T-helper 17 cell (primary cell): ENCODE results near the gene LDLRAD3. TPM values are rescaled to one million over a fixed set of nuclear protein-coding genes. Genes with fewer than 3 reads are reported as not detected.

Experiments
- ATAC-seq: fragments of 150-1000 bp; cut with Tn5 transposase; 2 replicates; pipeline ENCODE4 v1.10.0; 2021; ENCODE audit warnings: mild to moderate bottlenecking, moderate library complexity
- DNase-seq, 3 donors: peaks; one replicate each; pipeline versions ENCODE4 v3.0.0 to v3.0.0-alpha.2; 2020 to 2021
- H3K9me3 ChIP-seq: one replicate; pipeline ENCODE4 v1.7.0; 2013; ENCODE audit warnings: low read length, mild to moderate bottlenecking; ENCODE audit not compliant: control insufficient read depth, poor library complexity, severe bottlenecking
- H3K27ac Mint-ChIP-seq: one replicate; pipeline ENCODE4 v1.8.0; 2022; ENCODE audit warnings: mild to moderate bottlenecking, moderate library complexity, mixed read lengths
- H3K27me3 Mint-ChIP-seq: one replicate; pipeline ENCODE4 v1.8.0; 2022; ENCODE audit warnings: mixed read lengths
- H3K36me3 Mint-ChIP-seq: one replicate; pipeline ENCODE4 v1.8.0; 2022; ENCODE audit warnings: low read depth, mixed read lengths
- H3K4me1 Mint-ChIP-seq: one replicate; pipeline ENCODE4 v1.8.0; 2022; ENCODE audit warnings: mild to moderate bottlenecking, mixed read lengths
- H3K4me3 Mint-ChIP-seq: one replicate; pipeline ENCODE4 v1.8.0; 2022; ENCODE audit warnings: mild to moderate bottlenecking, moderate library complexity, mixed read lengths
- total RNA-seq, 4 donors: library from RNA in 2 of 4; stranded (reverse) in 2 of 4; gene quantifications; one replicate each; pipeline ENCODE4 v1.2.3 and lab custom pipeline; 2022 to 2026

The LDLRAD3 gene
- total RNA-seq, 2 donors from 2014 or later: 0.42 to 1.4 TPM

GRCh38 chr11:36205536-36205935 is 261.7 kb downstream of the LDLRAD3 start:
- H3K9me3 ChIP-seq: no peaks in the 10 kb centered on the region
- H3K36me3 Mint-ChIP-seq: no peaks in the 10 kb centered on the region
- no peaks in the 10 kb centered on the region for H3K4me1 Mint-ChIP-seq
- no peak overlapping the region for H3K4me3 Mint-ChIP-seq
- peaks cover 33% of the 10 kb centered on the region for H3K27me3 Mint-ChIP-seq
- no peak overlapping the region for H3K27ac Mint-ChIP-seq
- DNase-seq (no peak), ATAC-seq (no peak)

DNA sequence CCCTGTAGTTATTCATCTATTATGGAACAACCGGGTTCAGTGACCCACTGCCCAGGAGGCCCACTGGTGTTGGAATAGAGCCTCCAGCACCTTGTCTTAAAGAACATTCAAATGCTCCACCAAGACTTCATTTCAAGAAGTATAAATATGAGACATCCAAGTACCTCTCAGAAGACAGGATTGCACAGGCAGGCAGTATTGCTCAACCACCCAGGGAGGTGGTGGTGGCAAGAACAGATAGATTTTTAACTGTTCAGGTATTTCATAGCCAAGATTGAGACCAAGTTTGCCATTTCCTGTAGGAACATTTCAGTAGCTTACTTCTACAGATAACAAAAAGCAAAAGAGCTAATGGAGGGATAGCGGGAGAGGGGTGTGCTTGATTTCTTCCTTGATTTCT is 266.7 kb downstream of the LDLRAD3 start:
- H3K27ac Mint-ChIP-seq: no peak overlapping the region
- no peak overlapping the region for H3K4me3 Mint-ChIP-seq
- no peaks in the 10 kb centered on the region for H3K4me1 Mint-ChIP-seq
- DNase-seq: no peak
- peaks cover 38% of the 10 kb centered on the region for H3K27me3 Mint-ChIP-seq
- H3K36me3 Mint-ChIP-seq: peaks cover 2% of the 10 kb centered on the region
- no peaks in the 10 kb centered on the region for H3K9me3 ChIP-seq
- no peak for ATAC-seq

GRCh38 chr11:36211761-36212430 is 268.0 kb downstream of the LDLRAD3 start:
- no peak for ATAC-seq
- no peaks in the 10 kb centered on the region for H3K4me1 Mint-ChIP-seq
- H3K27ac Mint-ChIP-seq: no peak overlapping the region
- H3K4me3 Mint-ChIP-seq: no peak overlapping the region
- DNase-seq: no peak
- H3K9me3 ChIP-seq: no peaks in the 10 kb centered on the region
- peaks cover 34% of the 10 kb centered on the region for H3K27me3 Mint-ChIP-seq
- H3K36me3 Mint-ChIP-seq: peaks cover 2% of the 10 kb centered on the region

GRCh38 chr11:36212564-36213392 is 268.9 kb downstream of the LDLRAD3 start:
- Mint-ChIP-seq H3K4me1 (no peaks in the 10 kb centered on the region), H3K36me3 (peaks cover 2% of the 10 kb centered on the region), H3K4me3 (no peak overlapping the region), H3K27ac (no peak overlapping the region), H3K27me3 (peaks cover 29% of the 10 kb centered on the region)
- ATAC-seq (no peak), DNase-seq (no peak)
- no peaks in the 10 kb centered on the region for H3K9me3 ChIP-seq

DNA sequence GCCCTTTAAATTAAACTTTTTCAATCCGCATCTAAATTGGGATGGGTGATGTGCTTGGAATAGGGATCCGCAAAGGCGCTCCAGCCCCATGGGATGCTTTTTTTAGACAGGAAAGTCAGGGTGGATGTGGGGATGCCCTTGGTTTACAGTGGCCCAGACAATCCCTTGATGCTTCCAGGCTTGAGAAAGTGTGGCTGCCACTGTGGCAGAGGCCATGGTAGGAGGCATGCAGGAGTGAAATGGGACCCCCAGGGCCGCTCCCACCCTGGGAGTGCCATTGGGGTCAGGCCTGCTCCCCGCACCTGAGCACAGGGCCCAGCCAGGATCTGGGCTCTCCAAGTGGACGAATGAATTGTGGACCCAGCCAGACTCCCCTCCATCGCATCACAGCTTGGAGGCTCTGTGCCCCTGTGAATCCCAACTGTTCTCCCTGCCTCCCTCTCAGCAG is 269.6 kb downstream of the LDLRAD3 start:
- no peaks in the 10 kb centered on the region for H3K9me3 ChIP-seq
- Mint-ChIP-seq H3K27me3 (peaks cover 29% of the 10 kb centered on the region), H3K36me3 (peaks cover 2% of the 10 kb centered on the region), H3K4me3 (no peak overlapping the region), H3K4me1 (no peaks in the 10 kb centered on the region), H3K27ac (no peak overlapping the region)
- no peak for DNase-seq
- no peak for ATAC-seq

DNA sequence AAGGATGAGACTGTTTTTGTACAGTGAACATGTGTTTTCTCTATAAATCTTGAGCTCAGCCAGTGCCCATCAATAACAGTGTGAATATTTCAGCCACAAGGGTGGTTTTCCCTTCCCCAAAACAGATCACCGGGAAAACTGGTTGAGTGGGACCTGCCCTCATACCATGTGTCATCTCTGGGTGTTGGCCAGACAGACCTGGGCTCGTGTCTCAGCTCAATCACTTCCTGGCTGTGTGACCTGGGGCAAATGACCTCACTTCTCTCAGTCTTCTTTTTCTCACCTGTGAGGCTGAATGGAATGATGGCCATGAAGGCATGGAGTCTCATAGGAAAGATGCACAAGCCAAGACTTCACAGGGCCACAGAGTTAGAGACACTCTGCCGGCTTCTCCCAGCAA is 270.6 kb downstream of the LDLRAD3 start:
- Mint-ChIP-seq H3K4me3 (no peak overlapping the region), H3K27ac (no peak overlapping the region), H3K4me1 (no peaks in the 10 kb centered on the region), H3K36me3 (peaks cover 2% of the 10 kb centered on the region), H3K27me3 (peaks cover 29% of the 10 kb centered on the region)
- no peak for DNase-seq
- no peaks in the 10 kb centered on the region for H3K9me3 ChIP-seq
- no peak for ATAC-seq

DNA sequence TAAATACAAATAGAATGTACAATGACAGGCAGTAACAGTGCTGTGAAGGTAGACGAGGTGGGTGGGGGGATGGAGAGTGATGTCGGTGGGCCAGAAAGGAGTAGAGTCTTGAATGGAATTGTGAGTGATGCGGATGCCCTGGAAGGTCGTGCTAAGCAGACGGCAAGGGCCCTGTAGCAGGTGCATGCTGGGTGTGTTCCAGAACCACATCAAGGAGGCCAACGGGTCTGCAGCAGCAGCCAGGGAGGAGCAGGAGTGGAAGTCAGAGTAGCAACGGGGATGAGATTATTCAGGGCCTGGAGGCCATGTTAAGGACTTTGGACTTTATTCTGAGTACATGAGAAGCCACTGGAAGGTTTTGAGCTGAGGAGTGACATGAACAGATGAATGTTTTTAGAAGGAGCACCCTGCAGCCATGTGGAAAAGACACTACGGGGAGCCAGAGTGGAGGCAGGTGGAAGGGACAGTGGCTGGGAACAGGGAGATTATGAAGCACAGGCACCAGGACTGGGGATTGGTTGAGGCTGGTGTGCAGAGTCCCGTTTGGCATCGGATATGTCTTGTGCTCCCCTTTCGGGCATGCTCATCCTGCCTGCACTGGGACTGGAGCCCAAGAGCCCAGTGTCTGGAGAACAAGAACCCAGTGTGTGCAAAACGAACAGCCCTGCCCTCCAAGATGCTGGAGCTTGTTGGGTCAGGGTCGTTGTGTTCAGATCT is 271.3 kb downstream of the LDLRAD3 start:
- no peaks in the 10 kb centered on the region for H3K9me3 ChIP-seq
- H3K36me3 Mint-ChIP-seq: peaks cover 2% of the 10 kb centered on the region
- no peaks in the 10 kb centered on the region for H3K4me1 Mint-ChIP-seq
- H3K27me3 Mint-ChIP-seq: peaks cover 28% of the 10 kb centered on the region
- ATAC-seq (no peak), DNase-seq (no peak)
- H3K27ac Mint-ChIP-seq: no peak overlapping the region
- H3K4me3 Mint-ChIP-seq: no peak overlapping the region

DNA sequence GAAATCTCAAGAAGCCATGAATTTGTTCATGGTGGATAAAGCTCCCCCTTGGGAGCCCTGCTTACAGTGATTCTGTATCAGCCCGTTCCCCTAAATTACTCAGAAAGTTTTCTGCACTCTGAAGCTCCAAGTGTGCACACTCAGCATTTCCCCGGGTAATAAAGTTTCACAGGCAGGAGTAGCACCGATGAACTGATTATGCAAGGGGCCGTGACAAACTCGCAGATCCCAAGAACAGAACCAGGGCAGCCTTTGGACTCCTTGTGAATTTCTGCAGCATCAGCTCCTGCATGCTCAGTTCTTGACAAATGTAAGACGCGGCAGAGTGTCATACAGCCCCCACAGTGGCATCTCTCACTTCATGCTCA is 271.8 kb downstream of the LDLRAD3 start:
- no peaks in the 10 kb centered on the region for H3K9me3 ChIP-seq
- Mint-ChIP-seq H3K4me1 (no peaks in the 10 kb centered on the region), H3K27me3 (peaks cover 22% of the 10 kb centered on the region), H3K4me3 (no peak overlapping the region), H3K27ac (no peak overlapping the region), H3K36me3 (peaks cover 2% of the 10 kb centered on the region)
- ATAC-seq (no peak), DNase-seq (no peak)

- Mint-ChIP-seq H3K4me1 (no peaks in the 10 kb centered on the region), H3K36me3 (peaks cover 2% of the 10 kb centered on the region), H3K27ac (no peak overlapping the region), H3K4me3 (no peak overlapping the region), H3K27me3 (peaks cover 18% of the 10 kb centered on the region)
- DNase-seq (no peak), ATAC-seq (no peak)
- H3K9me3 ChIP-seq: no peaks in the 10 kb centered on the region
Observed at GRCh38 chr11:36216061-36216615, 272.3 kb downstream of the LDLRAD3 start.

- Mint-ChIP-seq H3K36me3 (peaks cover 2% of the 10 kb centered on the region), H3K4me1 (no peaks in the 10 kb centered on the region), H3K27ac (no peak overlapping the region), H3K27me3 (peaks cover 23% of the 10 kb centered on the region), H3K4me3 (no peak overlapping the region)
- DNase-seq (no peak), ATAC-seq (no peak)
- H3K9me3 ChIP-seq: no peaks in the 10 kb centered on the region
Observed at GRCh38 chr11:36218283-36218921, 274.5 kb downstream of the LDLRAD3 start.

DNA sequence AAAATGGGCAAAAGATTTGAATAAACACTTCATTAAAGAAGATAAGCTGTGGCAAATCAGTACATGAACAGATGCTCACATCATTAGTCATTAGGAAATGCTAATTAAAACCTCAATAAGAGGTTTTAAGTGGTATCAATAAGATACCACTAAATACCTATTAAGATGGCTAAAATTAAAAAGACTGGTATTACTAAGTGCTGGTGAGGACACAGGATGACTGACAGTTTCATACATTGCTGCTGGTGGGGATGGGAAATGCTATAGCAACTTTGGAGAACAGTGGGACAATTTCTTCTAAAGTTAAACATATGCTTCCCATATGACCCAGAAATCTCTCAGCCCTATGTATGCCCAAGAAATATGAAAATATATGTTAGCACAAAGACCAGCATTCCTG is 276.1 kb downstream of the LDLRAD3 start:
- ATAC-seq: no peak
- no peak for DNase-seq
- H3K4me1 Mint-ChIP-seq: no peaks in the 10 kb centered on the region
- H3K27me3 Mint-ChIP-seq: peaks cover 18% of the 10 kb centered on the region
- no peak overlapping the region for H3K4me3 Mint-ChIP-seq
- no peaks in the 10 kb centered on the region for H3K9me3 ChIP-seq
- no peaks in the 10 kb centered on the region for H3K36me3 Mint-ChIP-seq
- H3K27ac Mint-ChIP-seq: no peak overlapping the region

DNA sequence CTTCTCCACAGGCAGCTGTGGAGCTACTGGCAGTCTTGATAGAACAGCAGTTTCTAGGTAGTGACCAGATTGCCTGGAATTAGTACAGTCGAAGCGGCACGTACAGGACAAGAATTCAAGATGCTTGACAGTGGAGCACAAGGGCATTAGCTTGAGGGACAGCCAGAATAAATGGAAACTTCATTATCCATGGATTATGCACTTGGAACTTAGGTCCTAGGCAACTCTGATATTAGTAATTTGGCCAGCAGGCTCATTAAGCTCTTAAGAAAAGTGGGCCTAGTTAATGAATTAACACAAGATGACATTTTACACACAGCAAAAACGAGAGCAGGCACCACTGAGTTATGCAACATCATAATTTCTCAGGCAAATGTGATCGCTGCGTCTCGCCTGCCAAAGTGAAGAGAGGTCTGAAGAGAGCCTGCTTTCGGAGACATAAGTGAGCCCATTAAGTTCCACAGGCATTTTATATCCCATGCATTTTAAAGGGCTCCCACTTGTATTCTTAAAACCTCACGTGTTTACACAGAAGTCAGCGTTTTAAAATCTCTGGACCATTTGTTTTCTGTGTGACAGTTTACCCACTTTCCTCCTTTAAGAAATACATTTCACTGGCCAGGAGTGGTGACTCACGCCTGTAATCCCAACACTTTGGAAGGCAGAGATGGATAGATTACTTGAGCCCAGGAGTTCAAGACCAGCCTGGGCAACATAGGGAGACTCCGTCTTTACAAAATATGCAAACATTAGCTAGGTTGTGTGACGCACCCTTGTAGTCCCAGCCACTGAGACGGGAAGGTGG is 279.2 kb downstream of the LDLRAD3 start:
- Mint-ChIP-seq H3K36me3 (no peaks in the 10 kb centered on the region), H3K27me3 (peaks cover 15% of the 10 kb centered on the region), H3K4me1 (no peaks in the 10 kb centered on the region), H3K27ac (no peak overlapping the region), H3K4me3 (no peak overlapping the region)
- DNase-seq: no peak
- no peak for ATAC-seq
- H3K9me3 ChIP-seq: no peaks in the 10 kb centered on the region
